Neural progenitor cell (in vitro differentiated cells): Measurements from ENCODE around the gene EFCAB6. TPM values are rescaled to one million over a fixed set of nuclear protein-coding genes. Genes with fewer than 3 reads are reported as not detected.

Source experiments
- DNase-seq: peaks from one replicate; pipeline ENCODE4 v3.0.0-alpha.2; 2016; ENCODE audit warnings: low spot score
- H2AFZ ChIP-seq: fragments of 200-600 bp; sonication (generic); replicated peaks from 2 replicates; pipeline ENCODE4 v1.6.1; 2016; ENCODE audit warnings: antibody characterized with exemption
- H3F3A ChIP-seq: fragments of 200-600 bp; sonication (generic); 2 replicates; pipeline ENCODE4 v1.6.1; 2016; ENCODE audit warnings: antibody characterized with exemption, low read depth
- H3K27ac ChIP-seq: fragments of 200-600 bp; sonication (generic); 2 replicates; pipeline ENCODE4 v1.5.1; 2016; ENCODE audit warnings: mild to moderate bottlenecking
- H3K27me3 ChIP-seq: fragments of 200-600 bp; sonication (generic); 2 replicates; pipeline ENCODE4 v1.6.1; 2016; ENCODE audit warnings: mild to moderate bottlenecking, moderate library complexity
- H3K36me3 ChIP-seq: fragments of 200-600 bp; sonication (generic); 2 replicates; pipeline ENCODE4 v1.5.1; 2016
- H3K4me1 ChIP-seq: fragments of 200-600 bp; sonication (generic); 2 replicates; pipeline ENCODE4 v1.6.1; 2016; ENCODE audit warnings: mixed run types
- H3K4me2 ChIP-seq: fragments of 200-600 bp; sonication (generic); 2 replicates; pipeline ENCODE4 v1.6.1; 2016
- H3K4me3 ChIP-seq: fragments of 200-600 bp; sonication (generic); 2 replicates; pipeline ENCODE4 v1.5.1; 2016
- H3K79me2 ChIP-seq: fragments of 200-600 bp; sonication (generic); 2 replicates; pipeline ENCODE4 v1.6.1; 2016; ENCODE audit warnings: low read depth
- H3K9ac ChIP-seq: fragments of 200-600 bp; sonication (generic); 2 replicates; pipeline ENCODE4 v1.6.1; 2016
- H3K9me3 ChIP-seq: fragments of 200-600 bp; sonication (generic); 2 replicates; pipeline ENCODE4 v1.5.1; 2016; ENCODE audit warnings: low read depth
- H4K20me1 ChIP-seq: fragments of 200-600 bp; sonication (generic); 2 replicates; pipeline ENCODE4 v1.6.1; 2016; ENCODE audit warnings: low read depth
- H3K27ac Mint-ChIP-seq: 3 replicates; pipeline ENCODE4 v1.8.0; 2021; ENCODE audit warnings: mixed read lengths
- H3K27me3 Mint-ChIP-seq: 2 replicates; pipeline ENCODE4 v1.8.0; 2022; ENCODE audit warnings: low read depth, mild to moderate bottlenecking, inconsistent platforms, moderate library complexity, mixed read lengths; ENCODE audit not compliant: insufficient read depth
- H3K36me3 Mint-ChIP-seq: 3 replicates; pipeline ENCODE4 v1.8.0; 2021; ENCODE audit warnings: mixed read lengths
- H3K4me1 Mint-ChIP-seq: 3 replicates; pipeline ENCODE4 v1.8.0; 2021; ENCODE audit warnings: mixed read lengths
- H3K4me3 Mint-ChIP-seq: 3 replicates; pipeline ENCODE4 v1.8.0; 2021; ENCODE audit warnings: mild to moderate bottlenecking, moderate library complexity, mixed read lengths
- H3K9me3 Mint-ChIP-seq: 3 replicates; pipeline ENCODE4 v1.8.0; 2020; ENCODE audit warnings: mixed read lengths
- CTCF ChIP-seq: fragments of 200-600 bp; sonication (generic); IDR thresholded peaks from 2 replicates; pipeline ENCODE4 v1.5.1; 2017; ENCODE audit warnings: antibody characterized with exemption, mild to moderate bottlenecking
- EZH2 ChIP-seq: fragments of 200-600 bp; sonication (generic); IDR thresholded peaks from 2 replicates; pipeline ENCODE4 v1.6.1; 2017; ENCODE audit warnings: antibody characterized with exemption, mild to moderate bottlenecking, moderate library complexity
- EZH2phosphoT487 ChIP-seq: fragments of 200-600 bp; sonication (generic); IDR thresholded peaks from 2 replicates; pipeline ENCODE4 v1.6.1; 2017; ENCODE audit warnings: antibody characterized with exemption
- total RNA-seq: library from RNA; depleted of rRNA; stranded (reverse); fragments of >200 nt; gene quantifications from 2 replicates; pipeline ENCODE4 v1.2.3, GENCODE V29; 2015; ENCODE audit warnings: low replicate concordance

EFCAB6 gene
- total RNA-seq, 1 donor from 2014 or later, result 4.9 TPM

GRCh38 chr22:43508489-43508888 is 303.6 kb downstream of the EFCAB6 start:
- Histone ChIP-seq H3K79me2 (no peaks in the 10 kb centered on the region), H3K9ac (no peak overlapping the region), H2AFZ (no peak overlapping the region), H3K4me3 (no peak overlapping the region), H3K4me1 (peaks cover 6% of the 10 kb centered on the region), H3K27me3 (no peaks in the 10 kb centered on the region), H3F3A (no peaks in the 10 kb centered on the region), H3K36me3 (no peaks in the 10 kb centered on the region), H3K9me3 (no peaks in the 10 kb centered on the region), H3K4me2 (no peak overlapping the region), H3K27ac (no peak overlapping the region), H4K20me1 (no peaks in the 10 kb centered on the region)
- peaks cover 2% of the 10 kb centered on the region for H3K9me3 Mint-ChIP-seq
- no peaks in the 10 kb centered on the region for H3K36me3 Mint-ChIP-seq
- H3K4me3 Mint-ChIP-seq, result no peak overlapping the region
- H3K4me1 Mint-ChIP-seq, result no peaks in the 10 kb centered on the region
- no peak for DNase-seq
- TF ChIP-seq CTCF (no peak), EZH2phosphoT487 (no peak), EZH2 (no peak)
- no peak overlapping the region for H3K27ac Mint-ChIP-seq
- peaks cover 4% of the 10 kb centered on the region for H3K27me3 Mint-ChIP-seq

- H3K4me1 Mint-ChIP-seq, result no peaks in the 10 kb centered on the region
- no peaks in the 10 kb centered on the region for H3K9me3 Mint-ChIP-seq
- no peaks in the 10 kb centered on the region for H3K36me3 Mint-ChIP-seq
Observed at GRCh38 chr22:43507235-43507634, 304.9 kb downstream of the EFCAB6 start.

GRCh38 chr22:43506487-43506886 is 305.6 kb downstream of the EFCAB6 start:
- TF ChIP-seq EZH2 (no peak), EZH2phosphoT487 (no peak), CTCF (no peak)

More at GRCh38 chr22:43507235-43507634, 304.9 kb downstream of the EFCAB6 start:
- Histone ChIP-seq H3K9me3 (no peaks in the 10 kb centered on the region), H3K36me3 (no peaks in the 10 kb centered on the region), H3K4me3 (no peak overlapping the region), H2AFZ (no peak overlapping the region), H3K4me1 (peaks cover 6% of the 10 kb centered on the region), H3K4me2 (no peak overlapping the region), H3K27ac (no peak overlapping the region), H3K79me2 (no peaks in the 10 kb centered on the region), H3K9ac (no peak overlapping the region), H3K27me3 (no peaks in the 10 kb centered on the region), H3F3A (no peaks in the 10 kb centered on the region), H4K20me1 (no peaks in the 10 kb centered on the region)
- Mint-ChIP-seq H3K27me3 (peaks cover 7% of the 10 kb centered on the region), H3K4me3 (no peak overlapping the region), H3K27ac (no peak overlapping the region)
- DNase-seq, result no peak
- no peak for TF ChIP-seq EZH2phosphoT487

GRCh38 chr22:43505896-43506295 is 306.2 kb downstream of the EFCAB6 start:
- Histone ChIP-seq H3K79me2 (no peaks in the 10 kb centered on the region), H2AFZ (no peak overlapping the region), H3K27ac (no peak overlapping the region), H4K20me1 (no peaks in the 10 kb centered on the region), H3K4me1 (peaks cover 6% of the 10 kb centered on the region), H3K4me3 (no peak overlapping the region), H3K36me3 (no peaks in the 10 kb centered on the region), H3K27me3 (no peaks in the 10 kb centered on the region), H3K9me3 (no peaks in the 10 kb centered on the region), H3K4me2 (peak overlapping the region; percentile 6), H3F3A (no peaks in the 10 kb centered on the region), H3K9ac (no peak overlapping the region)
- H3K36me3 Mint-ChIP-seq, result no peaks in the 10 kb centered on the region
- H3K4me3 Mint-ChIP-seq, result no peak overlapping the region
- H3K4me1 Mint-ChIP-seq, result no peaks in the 10 kb centered on the region
- H3K9me3 Mint-ChIP-seq, result no peaks in the 10 kb centered on the region
- H3K27ac Mint-ChIP-seq, result no peak overlapping the region
- H3K27me3 Mint-ChIP-seq, result peaks cover 7% of the 10 kb centered on the region
- DNase-seq, result peak; percentile 27
- TF ChIP-seq EZH2phosphoT487, result no peak
- no peak for TF ChIP-seq CTCF
- no peak for TF ChIP-seq EZH2

More at GRCh38 chr22:43506487-43506886, 305.6 kb downstream of the EFCAB6 start:
- Mint-ChIP-seq H3K9me3 (no peaks in the 10 kb centered on the region), H3K27me3 (peaks cover 7% of the 10 kb centered on the region), H3K27ac (no peak overlapping the region), H3K36me3 (no peaks in the 10 kb centered on the region), H3K4me3 (no peak overlapping the region), H3K4me1 (no peaks in the 10 kb centered on the region)
- Histone ChIP-seq H3K4me2 (peak overlapping the region; percentile 6), H3K36me3 (no peaks in the 10 kb centered on the region), H3K27ac (no peak overlapping the region), H3K79me2 (no peaks in the 10 kb centered on the region), H3F3A (no peaks in the 10 kb centered on the region), H3K9me3 (no peaks in the 10 kb centered on the region), H3K4me1 (peaks cover 6% of the 10 kb centered on the region), H3K9ac (no peak overlapping the region), H3K4me3 (no peak overlapping the region), H3K27me3 (no peaks in the 10 kb centered on the region), H4K20me1 (no peaks in the 10 kb centered on the region), H2AFZ (no peak overlapping the region)
- DNase-seq, result no peak
